ENCODE data around the gene SPHKAP. TPM values are rescaled to one million over a fixed set of nuclear protein-coding genes. Genes with fewer than 3 reads are reported as not detected.

Gene SPHKAP
- total and polyA plus RNA-seq, 2 experiments from 2014 or later = 33.1 to 146 TPM

GRCh38 chr2:227932001-227932400 lies 249.5 kb downstream of the SPHKAP start:
- H3K4me3 ChIP-seq = no peak overlapping the region
- H3K27ac ChIP-seq = no peak overlapping the region
- no peaks in the 10 kb centered on the region for H3K9me3 ChIP-seq (ENCODE audit: low read depth)
- DNase-seq (ENCODE audit: low read depth in 1 of 2, low spot score in 1 of 2) = no peak
- TF ChIP-seq, protein P1, sequence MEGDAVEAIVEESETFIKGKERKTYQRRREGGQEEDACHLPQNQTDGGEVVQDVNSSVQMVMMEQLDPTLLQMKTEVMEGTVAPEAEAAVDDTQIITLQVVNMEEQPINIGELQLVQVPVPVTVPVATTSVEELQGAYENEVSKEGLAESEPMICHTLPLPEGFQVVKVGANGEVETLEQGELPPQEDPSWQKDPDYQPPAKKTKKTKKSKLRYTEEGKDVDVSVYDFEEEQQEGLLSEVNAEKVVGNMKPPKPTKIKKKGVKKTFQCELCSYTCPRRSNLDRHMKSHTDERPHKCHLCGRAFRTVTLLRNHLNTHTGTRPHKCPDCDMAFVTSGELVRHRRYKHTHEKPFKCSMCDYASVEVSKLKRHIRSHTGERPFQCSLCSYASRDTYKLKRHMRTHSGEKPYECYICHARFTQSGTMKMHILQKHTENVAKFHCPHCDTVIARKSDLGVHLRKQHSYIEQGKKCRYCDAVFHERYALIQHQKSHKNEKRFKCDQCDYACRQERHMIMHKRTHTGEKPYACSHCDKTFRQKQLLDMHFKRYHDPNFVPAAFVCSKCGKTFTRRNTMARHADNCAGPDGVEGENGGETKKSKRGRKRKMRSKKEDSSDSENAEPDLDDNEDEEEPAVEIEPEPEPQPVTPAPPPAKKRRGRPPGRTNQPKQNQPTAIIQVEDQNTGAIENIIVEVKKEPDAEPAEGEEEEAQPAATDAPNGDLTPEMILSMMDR (IDR thresholded peaks at IDR 0.05; ENCODE audit: low read depth, low read length) = no peak
- no peaks in the 10 kb centered on the region for H3K4me1 ChIP-seq (ENCODE audit: low read depth)
- no peaks in the 10 kb centered on the region for H3K36me3 ChIP-seq
- H3K27me3 ChIP-seq = no peaks in the 10 kb centered on the region
